Stimulated activated CD4-positive, alpha-beta T cell treated with anti-CD3 and anti-CD28 coated beads, TNF-alpha, amount 100 ng/mL, for 1 hour (primary cell): ENCODE results near the gene OR7G1.

ENCODE experiments used
- DNase-seq, 3 donors: peaks; one replicate each; pipeline ENCODE4 v3.0.0-alpha.2; 2020; ENCODE audit warnings: low read depth in 3 of 3, low spot score in 1 of 3

Gene OR7G1, protein sequence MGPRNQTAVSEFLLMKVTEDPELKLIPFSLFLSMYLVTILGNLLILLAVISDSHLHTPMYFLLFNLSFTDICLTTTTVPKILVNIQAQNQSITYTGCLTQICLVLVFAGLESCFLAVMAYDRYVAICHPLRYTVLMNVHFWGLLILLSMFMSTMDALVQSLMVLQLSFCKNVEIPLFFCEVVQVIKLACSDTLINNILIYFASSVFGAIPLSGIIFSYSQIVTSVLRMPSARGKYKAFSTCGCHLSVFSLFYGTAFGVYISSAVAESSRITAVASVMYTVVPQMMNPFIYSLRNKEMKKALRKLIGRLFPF

DNA sequence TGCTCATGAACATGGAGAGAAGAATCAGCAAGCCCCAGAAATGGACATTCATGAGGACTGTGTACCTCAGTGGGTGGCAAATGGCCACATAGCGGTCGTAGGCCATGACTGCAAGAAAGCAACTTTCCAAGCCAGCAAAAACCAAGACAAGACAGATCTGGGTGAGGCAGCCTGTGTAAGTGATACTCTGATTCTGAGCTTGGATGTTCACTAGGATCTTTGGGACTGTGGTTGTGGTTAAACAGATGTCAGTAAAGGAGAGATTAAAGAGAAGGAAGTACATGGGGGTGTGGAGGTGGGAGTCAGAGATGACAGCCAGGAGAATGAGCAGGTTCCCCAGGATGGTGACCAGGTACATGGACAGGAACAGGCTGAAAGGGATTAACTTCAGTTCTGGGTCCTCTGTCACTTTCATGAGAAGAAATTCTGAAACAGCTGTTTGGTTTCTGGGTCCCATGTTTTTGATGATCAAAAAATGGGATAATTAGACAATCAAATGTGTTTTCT is at the start of gene OR7G1:
Gene OR7G1 (minus strand): TSS at position 457 of the 507 bp plus-strand sequence. CDS start 0 bp downstream, at position 457.
- DNase-seq, result no peak

DNA sequence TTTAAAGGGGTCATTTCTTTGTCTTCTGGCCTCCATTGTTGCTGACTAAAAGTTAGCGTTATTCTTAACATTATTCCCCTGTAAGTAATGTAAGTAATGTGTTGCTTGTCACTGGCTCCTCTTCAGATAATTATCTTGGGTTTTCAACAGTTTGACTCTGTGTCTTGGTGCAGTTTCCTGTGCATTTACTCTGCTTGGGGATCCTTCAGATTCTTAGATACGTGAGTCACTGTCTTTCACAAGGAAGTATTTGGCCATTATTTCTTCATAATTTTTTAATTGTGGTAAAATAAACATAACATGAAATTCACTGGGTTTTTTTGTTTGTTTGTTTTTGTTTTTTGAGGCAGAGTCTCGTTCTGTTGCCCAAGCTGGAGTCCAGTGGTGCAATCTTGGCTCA is 49.7 kb upstream of the OR7G1 start:
- no peak for DNase-seq

- DNase-seq, result no peak
Measured at GRCh38 chr19:9161427-9161826, 45.9 kb upstream of the OR7G1 start.

DNA sequence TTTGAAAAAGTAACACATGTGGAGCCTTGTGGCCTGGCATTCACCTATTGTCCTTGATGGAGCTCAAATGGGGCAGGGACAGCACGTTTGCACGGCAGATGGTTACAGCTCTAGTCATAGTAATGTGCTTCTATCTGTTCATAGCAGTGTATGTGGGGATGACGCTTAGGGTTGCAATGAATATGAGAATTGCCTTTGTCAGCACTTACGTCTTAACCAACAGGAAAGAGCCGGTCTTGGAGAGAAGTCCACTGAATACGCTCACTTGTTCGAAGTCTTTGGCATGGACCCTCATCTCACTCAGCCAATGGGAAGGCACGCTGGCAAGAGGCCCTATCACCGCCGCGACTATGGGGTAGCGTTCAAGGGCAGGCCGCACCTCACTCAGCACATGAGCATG is 44.3 kb upstream of the OR7G1 start:
- DNase-seq, result no peak

- DNase-seq, result no peak
Measured at GRCh38 chr19:9156304-9156703, 40.7 kb upstream of the OR7G1 start.

GRCh38 chr19:9155591-9155990 is 40.0 kb upstream of the OR7G1 start:
- no peak for DNase-seq

DNA sequence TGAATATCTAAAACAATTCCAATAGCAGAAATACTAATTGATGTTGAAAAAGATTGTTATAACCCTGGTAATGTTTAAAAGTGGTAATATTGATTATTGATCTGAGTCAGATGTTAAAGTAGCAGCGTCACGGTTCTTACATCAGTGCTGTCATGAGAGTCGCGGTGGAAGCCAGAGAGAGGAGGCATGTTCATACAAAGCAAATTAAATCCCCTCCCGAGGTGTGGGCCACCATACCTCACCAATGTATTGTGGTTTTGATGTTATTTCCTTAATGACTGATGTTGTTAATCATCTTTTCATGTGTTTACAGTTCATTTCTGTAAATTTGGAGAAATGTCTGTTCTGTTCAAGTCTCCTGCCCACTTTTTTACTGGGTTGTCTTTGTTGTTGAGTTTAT is 35.8 kb upstream of the OR7G1 start:
- DNase-seq, result no peak

DNA sequence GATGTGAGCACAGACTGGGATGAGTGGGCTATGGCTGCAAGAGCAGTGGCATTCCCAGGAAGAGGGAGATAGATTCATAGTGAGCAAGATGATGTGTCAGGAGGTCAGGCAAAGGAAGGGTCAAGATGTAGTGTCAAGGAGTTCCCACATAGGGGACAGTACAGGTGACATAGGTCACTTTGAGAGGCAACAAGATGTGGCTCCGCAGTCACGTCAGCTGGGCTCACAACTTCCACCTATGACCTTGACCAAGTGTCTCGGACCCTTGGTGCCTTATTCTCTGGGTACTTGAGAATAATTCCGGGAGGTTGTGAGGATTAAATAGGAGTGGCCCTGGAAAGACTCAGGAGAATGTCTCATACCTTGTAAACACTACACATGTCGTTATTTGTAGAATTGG is 35.1 kb upstream of the OR7G1 start:
- DNase-seq, result no peak

- DNase-seq, result no peak
Measured at GRCh38 chr19:9149997-9150396, 34.4 kb upstream of the OR7G1 start.

GRCh38 chr19:9148697-9149096 is 33.1 kb upstream of the OR7G1 start:
- no peak for DNase-seq

DNA sequence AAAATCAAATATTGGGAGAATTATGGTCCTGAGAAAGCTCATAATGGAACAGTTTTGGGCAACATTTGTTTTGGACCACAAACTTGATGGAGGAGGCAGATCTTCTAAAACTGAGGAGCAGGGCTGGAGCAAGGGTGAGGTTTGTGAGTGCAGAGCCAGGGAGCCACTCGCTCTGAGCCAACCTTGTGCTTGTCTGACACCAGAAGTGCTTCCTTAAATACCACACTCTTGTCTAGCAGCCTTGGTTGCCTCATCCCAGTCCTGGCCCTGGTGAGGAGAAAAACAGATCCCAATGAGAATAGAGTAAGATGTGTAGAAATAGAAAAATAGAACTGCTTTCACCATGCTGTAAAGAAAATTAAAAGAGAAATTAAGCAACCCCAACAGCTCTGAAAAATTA is 31.3 kb upstream of the OR7G1 start:
- no peak for DNase-seq

- DNase-seq, result no peak
Measured at GRCh38 chr19:9144920-9145319, 29.4 kb upstream of the OR7G1 start.

- peak; percentile 71 to 75 (median 75) for DNase-seq
Measured at GRCh38 chr19:9140159-9140874, 24.8 kb upstream of the OR7G1 start, which contains the start of gene ZNF317. ZNF317 (plus strand) TSS chr19:9140397; CDS start chr19:9156017, 15,620 bp downstream.

DNA sequence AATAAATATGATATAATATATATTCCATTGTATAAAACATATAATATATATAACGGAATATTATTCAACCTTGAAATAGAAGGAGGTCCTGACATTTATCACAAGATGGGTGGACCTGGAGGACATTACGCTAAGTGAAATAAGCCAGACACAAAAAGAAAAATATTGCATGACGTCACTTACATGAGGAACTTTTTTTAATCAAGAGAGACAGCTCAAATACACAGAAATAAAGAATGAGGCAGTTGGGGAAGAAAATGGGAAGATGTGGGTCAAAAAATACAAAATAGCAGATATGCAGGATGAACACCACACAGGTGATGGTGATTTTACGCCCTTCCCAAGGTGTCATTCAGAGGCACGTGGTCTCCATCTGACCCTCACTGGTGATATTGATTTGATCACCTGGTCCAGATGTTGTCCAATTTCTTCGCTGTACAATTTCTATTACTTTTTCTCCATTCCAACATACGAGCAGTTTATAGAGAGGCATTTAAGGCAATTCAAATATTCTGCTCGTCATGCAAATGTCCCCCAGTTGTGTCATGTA is 24.1 kb upstream of the OR7G1 start:
- DNase-seq, result no peak

GRCh38 chr19:9132422-9132821 is 16.9 kb upstream of the OR7G1 start:
- DNase-seq, result no peak

DNA sequence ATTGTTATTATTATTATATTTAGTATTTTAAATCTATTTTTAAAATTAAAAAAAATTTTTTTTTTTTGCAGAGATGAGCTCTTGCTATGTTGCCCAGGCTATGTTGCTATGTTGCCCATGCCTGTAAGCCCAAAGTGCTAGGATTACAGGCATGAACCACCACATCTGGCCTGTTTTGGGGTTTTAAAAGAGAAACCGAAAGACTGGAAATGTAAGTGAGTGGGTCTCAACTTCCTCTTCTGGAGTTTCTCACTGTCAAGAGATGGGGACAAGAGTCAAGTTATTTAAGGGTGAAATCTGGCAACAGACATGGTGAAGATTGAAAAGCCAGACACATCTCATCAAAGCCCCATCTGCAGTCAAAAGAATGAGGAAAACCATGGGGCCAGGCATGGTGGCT is 15.4 kb upstream of the OR7G1 start:
- DNase-seq, result no peak

GRCh38 chr19:9128171-9128570 is 12.6 kb upstream of the OR7G1 start:
- no peak for DNase-seq

GRCh38 chr19:9126900-9127405 is 11.4 kb upstream of the OR7G1 start, which contains the start of gene OR7G3:
OR7G3 (minus strand) TSS chr19:9126950; CDS start chr19:9126950, 0 bp downstream.
- no peak for DNase-seq

GRCh38 chr19:9116547-9116946 is 984 bp upstream of the OR7G1 start:
- no peak for DNase-seq

- no peak for DNase-seq
Measured at GRCh38 chr19:9109959-9110358, 5.6 kb downstream of the OR7G1 start.

GRCh38 chr19:9107375-9107774 is 8.2 kb downstream of the OR7G1 start, which contains the start of gene OR7G2:
OR7G2 (minus strand) TSS chr19:9107475; CDS start chr19:9103243, 4,232 bp downstream.
- no peak for DNase-seq

DNA sequence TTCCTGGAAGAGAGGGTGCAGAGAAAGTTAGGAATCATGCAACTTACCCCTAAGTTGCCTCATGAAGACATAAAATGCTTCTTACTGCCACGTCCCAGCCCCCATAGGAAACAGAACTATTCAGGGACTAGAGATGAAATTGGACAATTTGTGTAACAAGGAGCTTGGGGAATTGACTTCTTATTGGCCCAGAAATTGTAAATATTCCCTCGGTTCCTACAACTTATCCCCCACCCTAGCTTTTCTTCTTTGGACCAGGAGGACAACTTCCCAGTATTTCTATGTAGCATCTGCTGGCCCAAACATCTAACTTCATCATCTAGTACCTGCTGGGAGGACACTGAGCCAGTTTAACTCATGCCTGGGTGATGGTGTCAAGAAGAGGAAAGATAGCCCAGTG is 28.8 kb downstream of the OR7G1 start, which contains the start of gene OR1M1:
Gene OR1M1 (plus strand): TSS at position 301 of the 400 bp plus-strand sequence. CDS start 6,184 bp downstream, outside the sequence.
- DNase-seq, result no peak
